GM21825 (cell line): ENCODE measurements around the gene C2CD4D.
A peak's percentile ranks its signal among the peaks of the same experiment; 100 is the strongest.

Experiments used
- ATAC-seq: cut with Tn5 transposase; IDR thresholded peaks from one replicate; pipeline ENCODE4 v1.9.1; 2021; ENCODE audit warnings: mild to moderate bottlenecking, moderate library complexity; ENCODE audit not compliant: unreplicated experiment

C2CD4D gene

DNA sequence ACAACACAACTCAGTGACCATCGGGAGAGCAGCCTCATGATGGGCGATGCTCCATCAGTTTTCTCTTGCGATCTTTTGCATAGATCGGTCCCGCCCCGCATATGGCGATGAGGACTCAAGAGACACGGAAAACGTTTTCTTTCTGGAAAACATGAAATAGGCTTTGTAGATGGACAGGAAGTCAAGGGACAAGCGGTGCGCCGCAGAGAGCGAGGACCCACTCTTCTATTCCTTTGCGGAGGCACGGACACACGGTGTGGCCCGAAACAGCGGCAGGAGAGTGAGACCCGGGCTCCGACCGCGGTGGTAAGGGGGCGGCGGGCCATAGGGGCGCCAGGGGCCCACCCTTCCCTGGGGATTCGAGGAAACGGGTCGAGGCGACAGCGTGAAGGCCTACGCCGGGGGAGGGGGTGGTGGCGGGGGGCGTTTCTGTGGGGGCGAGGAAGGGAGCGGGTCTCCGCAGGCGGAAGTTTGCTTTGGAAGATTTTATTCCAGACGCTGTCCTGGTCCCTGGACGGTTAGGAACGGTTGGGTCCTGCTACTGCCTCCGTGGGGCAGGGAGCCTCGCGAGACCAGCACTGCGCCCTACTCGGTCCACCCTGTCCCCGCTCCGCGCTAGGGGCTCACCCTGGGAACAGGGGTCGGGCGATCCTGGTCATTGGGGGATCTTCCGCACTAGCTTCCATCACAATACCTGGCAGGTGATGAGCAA, 48.5 kb downstream of the C2CD4D start:
- ATAC-seq: peak; percentile 4

GRCh38 chr1:151790071-151790939, 49.3 kb downstream of the C2CD4D start, which contains the start of gene TDRKH:
Gene TDRKH (minus strand): TSS chr1:151790500. CDS start chr1:151783022, 7,478 bp downstream.
- ATAC-seq: peak; percentile 90
